HG03196 (cell line): ENCODE measurements around the gene CSNK2A2.

Source experiments
- ATAC-seq: cut with Tn5 transposase; IDR thresholded peaks from one replicate; pipeline ENCODE4 v1.9.1; 2021; ENCODE audit not compliant: unreplicated experiment

Gene CSNK2A2

GRCh38 chr16:58198022-58198683, at the start of gene CSNK2A2:
Gene CSNK2A2 (minus strand): TSS chr16:58198106. CDS start chr16:58197736, 370 bp downstream.
- peak; percentile 81 for ATAC-seq

- ATAC-seq, result peak; percentile 97
Observed at GRCh38 chr16:58243528-58244004, 45.7 kb upstream of the CSNK2A2 start.

GRCh38 chr16:58236831-58237230, 38.9 kb upstream of the CSNK2A2 start:
- no peak for ATAC-seq

- peak; percentile 91 for ATAC-seq
Observed at GRCh38 chr16:58236231-58236690, 38.4 kb upstream of the CSNK2A2 start.

- ATAC-seq, result no peak
Observed at GRCh38 chr16:58235663-58236062, 37.8 kb upstream of the CSNK2A2 start.

GRCh38 chr16:58234831-58235595, 37.1 kb upstream of the CSNK2A2 start:
- ATAC-seq, result no peak

GRCh38 chr16:58230259-58230658, 32.4 kb upstream of the CSNK2A2 start:
- no peak for ATAC-seq

GRCh38 chr16:58226790-58227189, 28.9 kb upstream of the CSNK2A2 start:
- ATAC-seq, result no peak

- no peak for ATAC-seq
Observed at GRCh38 chr16:58225965-58226602, 28.2 kb upstream of the CSNK2A2 start.

GRCh38 chr16:58222532-58223316, 24.8 kb upstream of the CSNK2A2 start:
- no peak for ATAC-seq

GRCh38 chr16:58219432-58219831, 21.5 kb upstream of the CSNK2A2 start:
- no peak for ATAC-seq

- no peak for ATAC-seq
Observed at GRCh38 chr16:58218786-58219185, 20.9 kb upstream of the CSNK2A2 start.

- ATAC-seq, result no peak
Observed at GRCh38 chr16:58217311-58217925, 19.5 kb upstream of the CSNK2A2 start.

GRCh38 chr16:58212824-58213655, 15.1 kb upstream of the CSNK2A2 start:
- no peak for ATAC-seq

- no peak for ATAC-seq
Observed at GRCh38 chr16:58211846-58212245, 13.9 kb upstream of the CSNK2A2 start.

GRCh38 chr16:58211245-58211644, 13.3 kb upstream of the CSNK2A2 start:
- ATAC-seq, result no peak

GRCh38 chr16:58205276-58206036, 7.5 kb upstream of the CSNK2A2 start:
- no peak for ATAC-seq

GRCh38 chr16:58201163-58201562, 3.3 kb upstream of the CSNK2A2 start:
- ATAC-seq, result no peak
